PC-9 (cell line): ENCODE results near the gene TIFAB. TPM values are rescaled to one million over a fixed set of nuclear protein-coding genes. Genes with fewer than 3 reads are reported as not detected.

Experiments
- BruUV-seq: library from RNA; stranded (reverse); fragments of 400-500 nt; replicated peaks from 2 replicates; lab custom pipeline; 2021; lab: Mats Ljungman, UMichigan
- CTCF ChIA-PET: fragments of 300-600 bp; sonication (Branson Sonifier 250); formaldehyde crosslinking; loops from one replicate; lab custom pipeline; 2022; ENCODE audit warnings: antibody characterized with exemption; lab: Charles Lee
- POLR2A ChIA-PET: fragments of 300-600 bp; sonication (Branson Sonifier 250); formaldehyde crosslinking; loops from one replicate; lab custom pipeline; 2022; ENCODE audit warnings: antibody characterized with exemption; ENCODE audit not compliant: unreplicated experiment; lab: Charles Lee
- DNase-seq, 2 experiments: peaks; one replicate each; pipeline versions ENCODE4 v3.0.0 to v3.0.0-alpha.2; 2015 to 2022; ENCODE audit warnings: mixed read lengths in 1 of 2
- H2AFZ ChIP-seq: fragments of 200-600 bp; sonication (generic); 2 replicates; pipeline ENCODE4 v1.8.1; 2017; ENCODE audit warnings: antibody characterized with exemption
- H3F3A ChIP-seq: fragments of 200-600 bp; sonication (generic); 2 replicates; pipeline ENCODE4 v1.8.1; 2017; ENCODE audit warnings: antibody characterized with exemption, mild to moderate bottlenecking, low read depth; ENCODE audit not compliant: insufficient read depth
- H3K27ac ChIP-seq: fragments of 200-600 bp; sonication (generic); 2 replicates; pipeline ENCODE4 v1.6.1; 2016; ENCODE audit warnings: mixed run types
- H3K27me3 ChIP-seq: fragments of 200-600 bp; sonication (generic); 2 replicates; pipeline ENCODE4 v1.6.1; 2016; ENCODE audit warnings: low read depth, mixed run types; ENCODE audit not compliant: insufficient read depth
- H3K36me3 ChIP-seq: fragments of 200-600 bp; sonication (generic); 2 replicates; pipeline ENCODE4 v1.6.1; 2016; ENCODE audit warnings: low read depth, mixed run types
- H3K4me1 ChIP-seq: fragments of 200-600 bp; sonication (generic); replicated peaks from 2 replicates; pipeline ENCODE4 v1.6.1; 2016; ENCODE audit warnings: mixed run types; ENCODE audit not compliant: insufficient read depth
- H3K4me2 ChIP-seq: fragments of 200-600 bp; sonication (generic); 2 replicates; pipeline ENCODE4 v1.6.1; 2017; ENCODE audit warnings: mixed run types
- H3K4me3 ChIP-seq: fragments of 200-600 bp; sonication (generic); 2 replicates; pipeline ENCODE4 v1.6.1; 2016; ENCODE audit warnings: mixed run types
- H3K79me2 ChIP-seq: fragments of 200-600 bp; sonication (generic); 2 replicates; pipeline ENCODE4 v1.6.1; 2017; ENCODE audit warnings: low read depth, mixed run types
- H3K9me2 ChIP-seq: fragments of 200-600 bp; sonication (generic); 2 replicates; pipeline ENCODE4 v1.8.1; 2017; ENCODE audit warnings: mild to moderate bottlenecking; ENCODE audit not compliant: insufficient read depth
- H3K9me3 ChIP-seq: fragments of 200-600 bp; sonication (generic); 2 replicates; pipeline ENCODE4 v1.8.1; 2016; ENCODE audit warnings: low read depth; ENCODE audit not compliant: insufficient read depth
- H4K20me1 ChIP-seq: fragments of 200-600 bp; sonication (generic); 2 replicates; pipeline ENCODE4 v1.8.1; 2017; ENCODE audit not compliant: insufficient read depth
- EZH2 ChIP-seq: fragments of 200-600 bp; sonication (generic); IDR thresholded peaks from 2 replicates; pipeline ENCODE4 v1.8.0; 2017; ENCODE audit warnings: antibody characterized with exemption, low read depth
- intact Hi-C: fragments of 100-400 bp; cut with micrococcal nuclease; formaldehyde crosslinking; loops from one replicate; pipeline ENCODE4 v1.10.0; 2022; ENCODE audit not compliant: unreplicated experiment
- total RNA-seq: library from RNA; stranded (reverse); gene quantifications from 2 replicates; pipeline ENCODE4 v1.2.3, GENCODE V29; 2021
- TF ChIP-seq, protein P1 (sequence below): fragments of 200-600 bp; sonication (generic); conservative IDR thresholded peaks from 2 replicates; pipeline ENCODE4 v1.6.1; 2017; ENCODE audit warnings: mixed run types, antibody characterized with exemption, mild to moderate bottlenecking, moderate library complexity

Gene TIFAB
- total RNA-seq, 1 experiment from 2014 or later: not detected

DNA sequence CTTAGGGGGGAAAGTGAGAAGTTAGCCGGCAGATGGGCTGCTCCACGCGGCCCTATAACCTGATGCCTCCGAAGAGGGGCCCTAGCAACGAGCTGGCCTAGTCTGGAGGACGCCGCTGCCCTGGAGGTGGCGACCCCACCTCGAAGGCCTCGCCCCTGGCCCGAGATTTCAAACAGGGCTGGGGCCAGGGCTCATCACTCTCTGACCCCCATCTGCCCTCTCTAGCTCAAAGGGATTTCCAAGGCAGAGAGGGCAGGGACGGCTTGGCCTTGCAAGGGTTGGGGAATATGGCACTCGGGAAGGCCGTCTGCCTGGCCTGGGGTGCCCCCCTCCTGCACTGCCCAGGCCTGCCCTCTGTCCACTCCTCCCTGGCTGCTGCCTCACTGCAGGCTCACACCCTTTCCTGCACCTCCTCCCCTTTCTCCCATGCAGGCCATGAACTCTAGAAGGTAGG is 25.5 kb upstream of the TIFAB start:
- POLR2A ChIA-PET: no interaction called here
- TF ChIP-seq, protein P1, sequence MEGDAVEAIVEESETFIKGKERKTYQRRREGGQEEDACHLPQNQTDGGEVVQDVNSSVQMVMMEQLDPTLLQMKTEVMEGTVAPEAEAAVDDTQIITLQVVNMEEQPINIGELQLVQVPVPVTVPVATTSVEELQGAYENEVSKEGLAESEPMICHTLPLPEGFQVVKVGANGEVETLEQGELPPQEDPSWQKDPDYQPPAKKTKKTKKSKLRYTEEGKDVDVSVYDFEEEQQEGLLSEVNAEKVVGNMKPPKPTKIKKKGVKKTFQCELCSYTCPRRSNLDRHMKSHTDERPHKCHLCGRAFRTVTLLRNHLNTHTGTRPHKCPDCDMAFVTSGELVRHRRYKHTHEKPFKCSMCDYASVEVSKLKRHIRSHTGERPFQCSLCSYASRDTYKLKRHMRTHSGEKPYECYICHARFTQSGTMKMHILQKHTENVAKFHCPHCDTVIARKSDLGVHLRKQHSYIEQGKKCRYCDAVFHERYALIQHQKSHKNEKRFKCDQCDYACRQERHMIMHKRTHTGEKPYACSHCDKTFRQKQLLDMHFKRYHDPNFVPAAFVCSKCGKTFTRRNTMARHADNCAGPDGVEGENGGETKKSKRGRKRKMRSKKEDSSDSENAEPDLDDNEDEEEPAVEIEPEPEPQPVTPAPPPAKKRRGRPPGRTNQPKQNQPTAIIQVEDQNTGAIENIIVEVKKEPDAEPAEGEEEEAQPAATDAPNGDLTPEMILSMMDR: no peak
- TF ChIP-seq EZH2: no peak
- H3F3A ChIP-seq: no peaks in the 10 kb centered on the region
- H3K4me1 ChIP-seq: no peaks in the 10 kb centered on the region
- no peaks in the 10 kb centered on the region for H3K36me3 ChIP-seq
- peaks cover 73% of the 10 kb centered on the region for H3K27me3 ChIP-seq
- intact Hi-C loops: no loop called here
- no peaks in the 10 kb centered on the region for H3K9me3 ChIP-seq
- BruUV-seq: no TSS peak
- H3K4me3 ChIP-seq: no peak overlapping the region
- H2AFZ ChIP-seq: no peak overlapping the region
- no peaks in the 10 kb centered on the region for H4K20me1 ChIP-seq
- no peaks in the 10 kb centered on the region for H3K79me2 ChIP-seq
- H3K4me2 ChIP-seq: no peak overlapping the region
- CTCF ChIA-PET: no interaction called here
- no peak overlapping the region for H3K27ac ChIP-seq
- no peaks in the 10 kb centered on the region for H3K9me2 ChIP-seq
- no peak for DNase-seq

DNA sequence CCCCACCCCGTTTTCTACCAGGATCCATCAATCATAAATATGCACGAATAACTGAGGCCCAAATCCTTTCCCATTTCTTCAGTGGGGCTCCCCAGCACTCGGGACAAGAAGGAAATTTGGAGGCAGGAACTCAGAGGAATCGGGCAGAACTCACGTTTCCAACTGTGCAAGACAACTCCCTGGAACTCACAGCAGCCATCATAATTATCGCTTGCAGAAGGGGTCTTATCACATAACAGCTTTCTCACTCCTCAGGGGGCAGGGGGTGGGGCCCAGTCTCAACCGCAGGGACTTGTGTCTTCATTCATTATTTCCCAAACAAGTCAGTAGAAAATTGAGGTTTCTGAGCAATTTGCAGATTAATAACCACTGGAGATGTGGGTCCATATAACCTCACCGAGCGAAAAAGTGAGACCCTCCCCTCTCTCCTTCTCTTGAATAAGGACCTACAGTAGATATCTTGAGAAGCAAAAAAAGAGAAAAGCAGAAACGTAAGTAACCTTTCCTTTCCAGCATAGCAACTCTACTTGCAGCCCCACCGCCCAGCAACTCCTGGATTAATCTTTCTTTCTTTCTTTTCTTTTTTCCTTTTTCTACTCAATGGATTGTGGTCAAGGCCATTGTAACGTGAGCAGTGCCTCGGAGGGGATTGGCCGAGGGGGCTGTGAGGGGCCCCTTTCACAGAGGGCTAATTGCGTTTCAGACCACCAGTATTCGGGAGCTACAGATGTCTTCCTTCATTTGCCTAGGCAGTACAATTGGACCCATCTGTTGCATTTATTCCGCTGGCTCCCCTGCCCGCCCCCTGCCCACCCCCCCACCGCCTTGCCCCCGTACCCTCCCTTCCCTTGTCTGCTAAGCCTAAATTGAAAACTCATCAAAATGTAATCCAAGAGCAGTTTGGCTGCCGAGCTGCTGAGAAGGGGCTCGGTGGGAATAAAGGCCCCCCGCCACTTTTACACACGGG is 24.7 kb upstream of the TIFAB start:
- Histone ChIP-seq H3K27ac (no peak overlapping the region), H4K20me1 (no peaks in the 10 kb centered on the region), H3K27me3 (peaks cover 78% of the 10 kb centered on the region), H3K4me2 (no peak overlapping the region), H3K79me2 (no peaks in the 10 kb centered on the region), H3K36me3 (no peaks in the 10 kb centered on the region), H3K4me1 (no peaks in the 10 kb centered on the region), H3K9me2 (no peaks in the 10 kb centered on the region), H3K9me3 (no peaks in the 10 kb centered on the region), H3F3A (no peaks in the 10 kb centered on the region), H3K4me3 (no peak overlapping the region), H2AFZ (no peak overlapping the region)
- intact Hi-C loops: no loop called here
- DNase-seq: no peak
- BruUV-seq: no TSS peak
- POLR2A ChIA-PET: no interaction called here
- TF ChIP-seq, protein P1: no peak
- no peak for TF ChIP-seq EZH2
- CTCF ChIA-PET: no interaction called here

DNA sequence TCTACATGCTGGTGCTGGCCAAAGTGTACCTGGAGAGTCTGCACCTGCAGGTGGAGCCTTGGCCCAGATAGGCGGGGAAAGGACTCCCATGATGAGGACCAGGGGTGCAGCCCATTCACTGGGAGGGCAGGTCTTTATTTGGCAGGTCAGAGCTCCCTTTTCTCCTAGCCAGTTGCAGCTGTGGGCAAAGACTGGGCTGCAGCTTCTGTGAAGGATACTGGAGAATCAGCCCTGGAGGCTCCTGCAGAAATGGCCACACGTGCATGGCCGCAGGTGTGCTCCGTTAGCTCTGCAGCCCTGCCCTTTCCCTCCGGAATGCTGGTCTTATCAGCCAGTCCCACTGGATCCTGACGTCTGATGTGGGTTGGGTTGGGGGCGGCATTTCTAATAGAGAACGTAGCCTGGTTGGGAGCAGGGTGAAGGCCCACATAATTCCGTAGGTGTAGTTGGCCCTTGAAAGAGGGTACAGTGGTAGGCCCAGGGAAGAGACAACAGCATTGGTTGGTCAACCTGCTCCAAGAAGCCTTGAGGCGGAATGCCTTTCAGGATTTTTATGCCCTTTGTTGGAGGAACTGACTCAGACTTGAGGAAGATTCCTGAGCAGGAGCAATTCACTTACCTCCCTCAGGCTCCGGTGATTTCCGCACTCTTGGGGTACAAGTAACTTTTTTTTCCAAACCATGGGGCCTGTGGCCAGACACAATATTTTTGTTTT is 22.0 kb upstream of the TIFAB start:
- no peaks in the 10 kb centered on the region for H3F3A ChIP-seq
- H3K27me3 ChIP-seq: peaks cover 86% of the 10 kb centered on the region
- H3K79me2 ChIP-seq: no peaks in the 10 kb centered on the region
- DNase-seq: no peak
- no peaks in the 10 kb centered on the region for H3K4me1 ChIP-seq
- H3K27ac ChIP-seq: no peak overlapping the region
- no TSS peak for BruUV-seq
- POLR2A ChIA-PET: no interaction called here
- H3K36me3 ChIP-seq: no peaks in the 10 kb centered on the region
- H3K9me2 ChIP-seq: no peaks in the 10 kb centered on the region
- intact Hi-C loops: no loop called here
- H3K4me3 ChIP-seq: no peak overlapping the region
- H3K9me3 ChIP-seq: no peaks in the 10 kb centered on the region
- TF ChIP-seq EZH2: no peak
- CTCF ChIA-PET: no interaction called here
- H4K20me1 ChIP-seq: no peaks in the 10 kb centered on the region
- H2AFZ ChIP-seq: no peak overlapping the region
- no peak overlapping the region for H3K4me2 ChIP-seq
